SU-DHL-6 (cell line): ENCODE measurements around the gene ERBB2.

Experiments used
- H2AFZ ChIP-seq: fragments of 200-600 bp; sonication (generic); 2 replicates; pipeline ENCODE4 v1.6.1; 2014; ENCODE audit warnings: low read depth, mild to moderate bottlenecking, moderate library complexity, mixed read lengths, antibody characterized with exemption, low read length; ENCODE audit not compliant: severe bottlenecking
- H3F3A ChIP-seq: fragments of 200-600 bp; shearing (Covaris generic); 2 replicates; pipeline ENCODE4 v1.6.0; 2016; ENCODE audit warnings: antibody characterized with exemption, mild to moderate bottlenecking; ENCODE audit not compliant: insufficient read depth
- H3K27ac ChIP-seq: fragments of 200-600 bp; sonication (generic); 2 replicates; pipeline ENCODE4 v1.5.1; 2016; ENCODE audit warnings: low read depth, mild to moderate bottlenecking, low read length, moderate library complexity, mixed read lengths
- H3K27me3 ChIP-seq: fragments of 200-600 bp; sonication (generic), shearing (Covaris generic); 2 replicates; pipeline ENCODE4 v1.6.0; 2014; ENCODE audit warnings: mild to moderate bottlenecking, low read length
- H3K36me3 ChIP-seq: fragments of 200-600 bp; sonication (generic); 2 replicates; pipeline ENCODE4 v1.6.1; 2014; ENCODE audit warnings: mild to moderate bottlenecking, low read length, mixed read lengths
- H3K4me2 ChIP-seq: fragments of 300-600, 200-600 bp; shearing (Covaris generic), sonication (generic); 2 replicates; pipeline ENCODE4 v1.6.0; 2014; ENCODE audit warnings: low read length, low read depth, mild to moderate bottlenecking; ENCODE audit not compliant: poor library complexity, severe bottlenecking
- H3K4me3 ChIP-seq: fragments of 200-600 bp; sonication (generic); 2 replicates; pipeline ENCODE4 v1.5.1; 2014; ENCODE audit warnings: antibody characterized with exemption, low read length, mild to moderate bottlenecking, mixed read lengths; ENCODE audit not compliant: insufficient read depth, poor library complexity, severe bottlenecking
- H3K79me2 ChIP-seq: fragments of 200-600 bp; sonication (generic); 2 replicates; pipeline ENCODE4 v1.6.1; 2014; ENCODE audit warnings: mild to moderate bottlenecking, low read length, moderate library complexity; ENCODE audit not compliant: insufficient read depth
- H3K9ac ChIP-seq: fragments of 200-600 bp; sonication (generic); 2 replicates; pipeline ENCODE4 v1.7.0; 2014; ENCODE audit warnings: mild to moderate bottlenecking, low read length
- H3K9me2 ChIP-seq: fragments of 200-600 bp; sonication (generic); replicated peaks from 2 replicates; pipeline ENCODE4 v1.6.1; 2014; ENCODE audit warnings: low read length; ENCODE audit not compliant: insufficient read depth
- H3K9me3 ChIP-seq: fragments of 200-600 bp; sonication (generic); 2 replicates; pipeline ENCODE4 v1.6.1; 2014; ENCODE audit warnings: low read length, mixed read lengths; ENCODE audit not compliant: insufficient read depth
- H4K20me1 ChIP-seq: fragments of 200-600 bp; sonication (generic); 2 replicates; pipeline ENCODE4 v1.6.1; 2014; ENCODE audit warnings: low read depth, mild to moderate bottlenecking, antibody characterized with exemption, low read length, moderate library complexity, mixed read lengths
- CTCF ChIP-seq: fragments of 200-600 bp; sonication (generic); IDR thresholded peaks from one replicate; pipeline ENCODE4 v1.5.1; 2017; ENCODE audit warnings: antibody characterized with exemption, mild to moderate bottlenecking, low read length, moderate library complexity; ENCODE audit not compliant: insufficient read depth, poor library complexity, severe bottlenecking
- EZH2phosphoT487 ChIP-seq: fragments of 200-600 bp; sonication (generic), shearing (Covaris generic); conservative IDR thresholded peaks from 2 replicates; pipeline ENCODE4 v1.6.1; 2018; ENCODE audit warnings: mild to moderate bottlenecking, antibody characterized with exemption, low read length, moderate library complexity, mixed read lengths

The ERBB2 gene

GRCh38 chr17:39706383-39706782 lies 6.5 kb downstream of the ERBB2 start:
- Histone ChIP-seq H3K27ac (no peak overlapping the region), H3K4me3 (no peak overlapping the region), H3K4me2 (no peak overlapping the region), H3K9me2 (no peaks in the 10 kb centered on the region), H2AFZ (no peak overlapping the region), H3K9ac (no peak overlapping the region), H3F3A (no peaks in the 10 kb centered on the region), H3K27me3 (no peaks in the 10 kb centered on the region), H4K20me1 (no peaks in the 10 kb centered on the region), H3K79me2 (no peaks in the 10 kb centered on the region), H3K9me3 (no peaks in the 10 kb centered on the region), H3K36me3 (no peaks in the 10 kb centered on the region)
- TF ChIP-seq EZH2phosphoT487 (no peak), CTCF (no peak)

- Histone ChIP-seq H3F3A (no peaks in the 10 kb centered on the region), H3K79me2 (no peaks in the 10 kb centered on the region), H3K9ac (no peak overlapping the region), H2AFZ (no peak overlapping the region), H3K9me3 (no peaks in the 10 kb centered on the region), H3K27ac (no peak overlapping the region), H4K20me1 (no peaks in the 10 kb centered on the region), H3K4me2 (no peak overlapping the region), H3K27me3 (no peaks in the 10 kb centered on the region), H3K9me2 (no peaks in the 10 kb centered on the region), H3K4me3 (no peak overlapping the region), H3K36me3 (no peaks in the 10 kb centered on the region)
- no peak for TF ChIP-seq EZH2phosphoT487
- no peak for TF ChIP-seq CTCF
Measured at GRCh38 chr17:39706921-39707337, 7.1 kb downstream of the ERBB2 start.

GRCh38 chr17:39709319-39709997 lies 9.6 kb downstream of the ERBB2 start:
- Histone ChIP-seq H4K20me1 (no peaks in the 10 kb centered on the region), H3F3A (no peaks in the 10 kb centered on the region), H3K27ac (no peak overlapping the region), H2AFZ (no peak overlapping the region), H3K79me2 (no peaks in the 10 kb centered on the region), H3K36me3 (no peaks in the 10 kb centered on the region), H3K9me2 (no peaks in the 10 kb centered on the region), H3K4me2 (no peak overlapping the region), H3K4me3 (no peak overlapping the region), H3K27me3 (no peaks in the 10 kb centered on the region), H3K9ac (no peak overlapping the region), H3K9me3 (no peaks in the 10 kb centered on the region)
- TF ChIP-seq EZH2phosphoT487 (no peak), CTCF (no peak)
